AG04450 (cell line): Measurements from ENCODE around the gene CCNL2. TPM values are rescaled to one million over a fixed set of nuclear protein-coding genes. Genes with fewer than 3 reads are reported as not detected.

Source experiments
- CTCF ChIA-PET: fragments of 300-600, 350-600 bp; formaldehyde crosslinking; extraction: SDS; loops from one replicate; lab custom pipeline; 2022; ENCODE audit warnings: antibody characterized with exemption, inconsistent platforms; lab: Charles Lee
- POLR2A ChIA-PET: fragments of 350-600 bp; formaldehyde crosslinking; extraction: SDS; loops from one replicate; lab custom pipeline; 2021; ENCODE audit warnings: antibody characterized with exemption, inconsistent platforms; lab: Yijun Ruan, JAX
- DNase-seq: peaks from one replicate; pipeline ENCODE4 v3.0.0-alpha.2; 2011; ENCODE audit warnings: low read depth, low spot score
- H3K27ac ChIP-seq: one replicate; pipeline ENCODE4 v1.5.1; 2012; ENCODE audit warnings: low read depth, low read length, control low read depth
- H3K27me3 ChIP-seq: one replicate; pipeline ENCODE4 v1.6.0; 2012; ENCODE audit warnings: low read length; ENCODE audit not compliant: control insufficient read depth, insufficient read depth
- H3K4me3 ChIP-seq: 2 replicates; pipeline ENCODE4 v1.5.1; 2011; ENCODE audit warnings: mild to moderate bottlenecking, low read depth, low read length, control low read depth
- H3K9me3 ChIP-seq: 2 replicates; pipeline ENCODE4 v1.5.1; 2012; ENCODE audit warnings: low read length; ENCODE audit not compliant: control insufficient read depth, insufficient read depth
- polyA plus RNA-seq: library from polyadenylated mRNA; depleted of rRNA; stranded (reverse); fragments of >200 nt; gene quantifications from 2 replicates; pipeline ENCODE4 v1.2.3, GENCODE V29; 2011
- TF ChIP-seq, protein P1 (sequence below): IDR thresholded peaks from 2 replicates; pipeline ENCODE4 v1.5.1; 2011; ENCODE audit warnings: low read depth, low read length, control low read depth, inconsistent platforms

Gene CCNL2
- polyA plus RNA-seq, 1 experiment, result 181 TPM

DNA sequence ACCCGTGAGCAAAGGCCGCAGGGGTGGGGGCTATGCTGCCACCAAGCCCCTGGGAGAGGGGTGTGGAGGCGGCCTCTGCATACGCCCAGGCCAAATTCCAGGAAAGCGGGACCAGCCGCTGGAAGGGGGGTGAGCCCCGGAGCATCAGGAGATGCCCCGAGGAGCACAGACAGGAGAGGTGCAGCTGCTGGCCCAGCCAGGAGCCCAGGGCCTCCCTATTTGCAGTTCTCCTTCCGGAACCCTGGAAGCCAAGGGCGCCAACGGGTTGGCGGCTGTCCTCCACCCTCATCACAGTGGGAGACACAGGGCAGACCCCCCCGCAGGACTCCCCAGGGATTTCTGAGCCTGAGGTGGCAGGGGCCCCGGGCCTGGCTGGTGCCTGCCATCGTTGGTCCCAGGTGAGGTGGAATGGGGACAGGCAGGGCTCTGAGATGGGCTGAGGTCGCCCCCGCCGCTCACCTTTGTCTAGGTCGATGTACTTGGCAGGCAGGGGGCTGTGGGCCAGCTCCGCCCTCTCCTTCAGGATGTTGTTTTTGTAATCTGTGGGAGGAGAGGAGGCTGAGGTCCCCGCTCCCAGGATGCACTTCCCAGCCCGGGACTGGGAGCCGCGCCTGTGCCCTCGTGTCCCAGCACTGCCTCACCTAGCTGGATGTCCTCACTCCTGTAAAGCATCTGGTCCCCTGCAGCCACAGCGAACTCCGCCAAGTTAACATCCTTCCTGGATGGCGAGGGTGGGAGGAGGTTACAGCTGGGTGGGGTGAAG is 45.6 kb downstream of the CCNL2 start:
- Histone ChIP-seq H3K27ac (no peak overlapping the region), H3K4me3 (no peak overlapping the region), H3K27me3 (no peaks in the 10 kb centered on the region), H3K9me3 (no peaks in the 10 kb centered on the region; the same call in 1 of the 2 replicates)
- ChIA-PET POLR2A (interaction anchor here (0.6 kb wide), 1 partner anchor 22 kb away, joined by 4 read pairs; the partner anchor contains the start of gene AURKAIP1), CTCF (interaction anchor here (0.6 kb wide), 1 partner anchor 10 kb away, joined by 5 read pairs; no protein-coding TSS in a partner anchor)
- TF ChIP-seq, protein P1, sequence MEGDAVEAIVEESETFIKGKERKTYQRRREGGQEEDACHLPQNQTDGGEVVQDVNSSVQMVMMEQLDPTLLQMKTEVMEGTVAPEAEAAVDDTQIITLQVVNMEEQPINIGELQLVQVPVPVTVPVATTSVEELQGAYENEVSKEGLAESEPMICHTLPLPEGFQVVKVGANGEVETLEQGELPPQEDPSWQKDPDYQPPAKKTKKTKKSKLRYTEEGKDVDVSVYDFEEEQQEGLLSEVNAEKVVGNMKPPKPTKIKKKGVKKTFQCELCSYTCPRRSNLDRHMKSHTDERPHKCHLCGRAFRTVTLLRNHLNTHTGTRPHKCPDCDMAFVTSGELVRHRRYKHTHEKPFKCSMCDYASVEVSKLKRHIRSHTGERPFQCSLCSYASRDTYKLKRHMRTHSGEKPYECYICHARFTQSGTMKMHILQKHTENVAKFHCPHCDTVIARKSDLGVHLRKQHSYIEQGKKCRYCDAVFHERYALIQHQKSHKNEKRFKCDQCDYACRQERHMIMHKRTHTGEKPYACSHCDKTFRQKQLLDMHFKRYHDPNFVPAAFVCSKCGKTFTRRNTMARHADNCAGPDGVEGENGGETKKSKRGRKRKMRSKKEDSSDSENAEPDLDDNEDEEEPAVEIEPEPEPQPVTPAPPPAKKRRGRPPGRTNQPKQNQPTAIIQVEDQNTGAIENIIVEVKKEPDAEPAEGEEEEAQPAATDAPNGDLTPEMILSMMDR, result no peak
- DNase-seq, result no peak

DNA sequence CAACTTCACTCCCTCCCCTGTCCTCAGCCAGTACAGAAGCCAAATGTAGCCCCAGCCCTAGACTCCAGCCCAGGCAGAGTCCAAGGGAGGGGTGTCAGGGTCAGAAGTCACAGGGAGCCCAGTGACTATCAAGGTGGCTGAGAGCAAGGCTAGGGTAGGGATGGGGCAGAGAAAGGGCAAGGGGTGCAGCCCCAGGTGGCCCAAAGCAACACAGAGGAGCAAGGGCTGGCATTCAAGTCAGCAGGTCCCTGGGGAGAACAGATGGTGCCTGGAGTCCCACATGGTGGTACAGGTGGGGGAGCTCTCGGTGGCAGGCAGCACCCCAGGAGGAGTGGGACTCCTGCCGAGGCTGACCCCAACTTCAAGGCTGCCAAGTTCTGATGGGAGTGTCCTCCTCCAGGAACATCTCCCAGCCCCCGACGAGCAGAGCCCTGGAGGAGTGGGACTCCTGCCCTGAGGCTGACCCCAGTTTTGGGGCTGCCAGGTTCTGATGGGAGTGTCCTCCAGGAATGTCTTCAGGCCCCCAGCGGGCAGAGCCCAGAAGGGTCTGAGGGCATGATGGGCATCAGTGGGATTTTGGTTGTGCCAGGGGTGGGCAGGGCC is 46.2 kb downstream of the CCNL2 start:
- no peaks in the 10 kb centered on the region for H3K27me3 ChIP-seq
- POLR2A ChIA-PET, result interaction anchor here (0.9 kb wide), 1 partner anchor 21 kb away, joined by 3 read pairs; no protein-coding TSS in a partner anchor
- DNase-seq, result no peak
- H3K27ac ChIP-seq, result peak overlapping the region; percentile 31
- H3K4me3 ChIP-seq, result no peak overlapping the region; the same call in 1 of the 2 replicates
- TF ChIP-seq, protein P1, result no peak
- no peaks in the 10 kb centered on the region; the same call in 1 of the 2 replicates for H3K9me3 ChIP-seq
- CTCF ChIA-PET, result interaction anchor here (0.6 to 1.0 kb wide), 2 partner anchors 10 to 20 kb away, joined by 3 to 5 read pairs; no protein-coding TSS in a partner anchor

DNA sequence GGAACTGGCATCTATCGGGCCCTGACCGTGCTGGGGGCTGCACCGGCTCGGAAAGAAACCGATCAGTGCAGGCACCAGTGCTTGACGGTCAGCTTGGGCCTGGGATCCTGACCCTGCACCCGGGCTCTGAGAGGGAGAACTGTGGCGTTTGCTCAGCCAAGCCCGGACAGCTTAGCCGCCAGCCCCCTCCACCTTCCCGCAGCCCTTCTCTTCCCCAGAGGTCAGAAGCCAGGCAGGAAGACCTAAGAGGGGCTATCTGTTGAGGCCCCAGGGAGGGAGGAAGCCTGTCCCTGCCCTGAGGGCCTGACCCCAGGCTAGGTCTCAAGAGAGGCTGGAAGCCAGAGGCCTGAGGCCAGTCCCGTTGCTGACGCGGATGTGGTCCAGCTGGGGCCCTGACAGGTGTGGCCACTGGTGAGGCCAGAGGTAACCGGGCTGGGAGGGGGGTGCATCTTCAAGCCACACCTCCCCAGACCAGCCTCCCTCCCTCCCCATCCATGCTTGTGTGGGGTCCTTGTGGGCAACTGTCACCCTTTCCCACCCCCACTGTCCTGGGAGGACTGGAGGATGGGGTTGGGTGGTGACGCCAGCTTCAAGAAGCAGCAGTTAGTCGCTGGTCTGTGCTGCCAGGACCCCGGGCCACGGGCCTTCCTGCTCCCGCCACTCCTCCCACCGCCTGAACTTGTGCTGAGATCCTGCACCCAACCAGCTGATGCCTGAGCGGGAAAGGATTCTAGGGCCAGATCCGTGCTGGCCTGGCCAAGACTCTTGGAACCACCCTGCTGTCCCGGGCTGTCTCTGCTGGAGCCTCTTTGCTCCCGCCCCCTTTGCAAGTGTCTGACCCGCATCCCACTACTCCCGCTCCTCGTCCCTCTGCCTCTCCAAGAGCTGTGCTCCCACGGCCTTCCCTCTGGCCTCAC is 47.4 kb downstream of the CCNL2 start:
- H3K27ac ChIP-seq, result peak overlapping the region; percentile 47
- H3K9me3 ChIP-seq, result no peaks in the 10 kb centered on the region; the same call in 1 of the 2 replicates
- no peaks in the 10 kb centered on the region for H3K27me3 ChIP-seq
- POLR2A ChIA-PET, result interaction anchor here (0.9 to 1.0 kb wide), 2 partner anchors 20 to 22 kb away, joined by 3 to 6 read pairs; no protein-coding TSS in a partner anchor
- no peak for DNase-seq
- CTCF ChIA-PET, result interaction anchor here (0.7 to 1.0 kb wide), 2 partner anchors 20 to 21 kb away, joined by 3 to 4 read pairs; no protein-coding TSS in a partner anchor
- TF ChIP-seq, protein P1, result no peak
- H3K4me3 ChIP-seq, result peak overlapping the region; percentile 17

DNA sequence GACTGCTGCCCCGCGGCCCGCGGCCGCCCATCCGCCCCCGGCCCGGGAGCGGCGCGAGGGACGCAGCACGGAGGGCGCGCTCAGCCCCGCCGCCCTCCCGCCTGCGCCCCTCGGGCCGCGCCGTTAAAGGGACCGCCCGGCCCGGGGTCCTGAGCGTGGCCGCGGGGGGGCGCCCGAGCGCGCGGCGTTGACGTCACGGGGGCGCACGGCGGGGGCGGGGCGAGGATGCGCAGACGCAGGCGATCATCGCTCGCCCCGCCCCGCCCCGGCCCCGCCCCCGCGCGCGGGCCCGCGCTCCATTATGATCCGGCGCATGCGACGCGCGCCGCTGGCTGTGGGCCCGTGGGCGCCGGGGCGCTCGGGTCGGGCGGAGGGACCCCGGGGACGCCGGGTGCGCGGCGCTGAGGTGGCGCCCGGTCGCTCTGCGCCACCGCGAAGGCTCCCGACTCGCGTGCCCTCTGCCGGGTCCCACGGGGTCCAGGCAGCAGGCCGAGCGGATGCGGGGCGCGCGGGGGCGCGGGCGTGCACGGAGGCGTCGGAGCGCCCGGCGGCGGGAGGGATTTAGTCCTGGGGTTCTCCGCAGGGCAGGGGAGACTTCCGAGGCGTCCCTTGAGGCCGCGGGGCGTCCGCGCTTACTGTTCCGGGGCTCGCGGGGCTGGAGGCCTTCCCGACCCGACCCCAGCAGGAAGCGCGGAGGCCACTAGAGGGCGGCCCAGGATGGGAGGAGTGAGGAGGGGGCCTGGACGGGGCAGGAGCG is 49.7 kb downstream of the CCNL2 start, which contains the start of gene DVL1:
TSS of gene DVL1 (minus strand) at position 163 of the 757 bp plus-strand sequence. CDS start 353 bp downstream, outside the sequence.
- Histone ChIP-seq H3K9me3 (no peaks in the 10 kb centered on the region; the same call in 1 of the 2 replicates), H3K4me3 (peak within 1 kb of the TSS; percentile 74), H3K27me3 (no peaks in the 10 kb centered on the region), H3K27ac (peak within 1 kb of the TSS; percentile 57)
- POLR2A ChIA-PET, result no interaction called here
- TF ChIP-seq, protein P1, result peak; percentile 52
- CTCF ChIA-PET, result no interaction called here
- DNase-seq, result peak; percentile 24
